ENCODE results near the gene ALDOB.

The ALDOB gene

GRCh38 chr9:101455656-101456240 is 20.2 kb upstream of the ALDOB start:
- no peak for FAIRE-seq

GRCh38 chr9:101453776-101454570 is 18.4 kb upstream of the ALDOB start:
- FAIRE-seq = no peak

GRCh38 chr9:101451498-101451897 is 15.9 kb upstream of the ALDOB start:
- no peak for FAIRE-seq

GRCh38 chr9:101450931-101451330 is 15.4 kb upstream of the ALDOB start:
- no peak for FAIRE-seq

GRCh38 chr9:101449071-101449721 is 13.6 kb upstream of the ALDOB start:
- no peak for FAIRE-seq

- no peak for FAIRE-seq
Measured at GRCh38 chr9:101448680-101449070, 13.1 kb upstream of the ALDOB start.

GRCh38 chr9:101446732-101447131 is 11.2 kb upstream of the ALDOB start:
- no peak for FAIRE-seq

GRCh38 chr9:101445353-101446029 is 9.9 kb upstream of the ALDOB start:
- FAIRE-seq = no peak

GRCh38 chr9:101443364-101443771 is 7.8 kb upstream of the ALDOB start:
- no peak for FAIRE-seq

- no peak for FAIRE-seq
Measured at GRCh38 chr9:101442736-101443135, 7.2 kb upstream of the ALDOB start.

- FAIRE-seq = no peak
Measured at GRCh38 chr9:101442318-101442717, 6.7 kb upstream of the ALDOB start.

GRCh38 chr9:101440714-101441230 is 5.2 kb upstream of the ALDOB start:
- no peak for FAIRE-seq

GRCh38 chr9:101438523-101438922 is 2.9 kb upstream of the ALDOB start:
- no peak for FAIRE-seq

GRCh38 chr9:101437806-101438232 is 2.2 kb upstream of the ALDOB start:
- FAIRE-seq = no peak

- FAIRE-seq = no peak
Measured at GRCh38 chr9:101434998-101435397, 576 bp downstream of the ALDOB start.

- FAIRE-seq = no peak
Measured at GRCh38 chr9:101433229-101433628, 2.3 kb downstream of the ALDOB start.

- FAIRE-seq = no peak
Measured at GRCh38 chr9:101432740-101433139, 2.8 kb downstream of the ALDOB start.

- no peak for FAIRE-seq
Measured at GRCh38 chr9:101432171-101432570, 3.4 kb downstream of the ALDOB start.

- no peak for FAIRE-seq
Measured at GRCh38 chr9:101429736-101430135, 5.8 kb downstream of the ALDOB start.

GRCh38 chr9:101428909-101429308 is 6.7 kb downstream of the ALDOB start:
- no peak for FAIRE-seq

GRCh38 chr9:101427957-101428655 is 7.5 kb downstream of the ALDOB start:
- no peak for FAIRE-seq

- no peak for FAIRE-seq
Measured at GRCh38 chr9:101427358-101427757, 8.2 kb downstream of the ALDOB start.

- no peak for FAIRE-seq
Measured at GRCh38 chr9:101421653-101422065, 13.9 kb downstream of the ALDOB start.

Data from A204.1 (cell line).